CD14-positive monocyte (primary cell): Measurements from ENCODE around the gene RAVER1. TPM values are rescaled to one million over a fixed set of nuclear protein-coding genes. Genes with fewer than 3 reads are reported as not detected.
A peak's percentile ranks its signal among the peaks of the same experiment; 100 is the strongest.

Experiments used
- DNase-seq, 3 donors: peaks; one replicate each; pipeline ENCODE4 v3.0.0-alpha.2; 2011 to 2022
- H2AFZ ChIP-seq: 2 replicates; pipeline ENCODE4 v1.6.0; 2012; ENCODE audit warnings: mild to moderate bottlenecking, low read depth, low read length, inconsistent platforms; ENCODE audit not compliant: insufficient read depth, poor library complexity, severe bottlenecking
- H3K27ac ChIP-seq, 2 donors: 1 replicate in 1 of 2; 2 replicates in 1 of 2; pipeline ENCODE4 v1.5.1; 2012 to 2013; ENCODE audit warnings: low read length in 2 of 2, control low read depth in 1 of 2, inconsistent platforms in 1 of 2, low read depth in 1 of 2, mild to moderate bottlenecking in 1 of 2
- H3K27me3 ChIP-seq, 2 donors: one replicate each; pipeline versions ENCODE4 v1.6.0 to v1.6.1; 2011 to 2013; ENCODE audit warnings: low read length in 2 of 2; ENCODE audit not compliant: control insufficient read depth in 2 of 2, insufficient read depth in 2 of 2
- H3K36me3 ChIP-seq, 2 donors: replicated peaks in 1 of 2; 1 replicate in 1 of 2; 2 replicates in 1 of 2; pipeline versions ENCODE4 v1.5.1 to v1.6.1; 2012 to 2013; ENCODE audit warnings: low read length in 2 of 2, control low read depth in 1 of 2, inconsistent platforms in 1 of 2, mild to moderate bottlenecking in 1 of 2; ENCODE audit not compliant: insufficient read depth in 2 of 2, control insufficient read depth in 1 of 2
- H3K4me1 ChIP-seq, 2 donors: 1 replicate in 1 of 2; 2 replicates in 1 of 2; pipeline versions ENCODE4 v1.5.1 to v1.6.1; 2012 to 2013; ENCODE audit warnings: low read length in 2 of 2, control low read depth in 1 of 2, inconsistent platforms in 1 of 2, mild to moderate bottlenecking in 1 of 2, moderate library complexity in 1 of 2; ENCODE audit not compliant: insufficient read depth in 2 of 2, control insufficient read depth in 1 of 2
- H3K4me2 ChIP-seq: replicated peaks from 2 replicates; pipeline ENCODE3; 2012; ENCODE audit warnings: low read length, moderate library complexity, mild to moderate bottlenecking; ENCODE audit not compliant: poor library complexity, severe bottlenecking; ENCODE audit errors: extremely low read depth
- H3K4me3 ChIP-seq, 3 experiments: fragments of 200-600 bp in 1 of 3; sonication (generic) in 1 of 3; replicated peaks in 1 of 3; 1 replicate in 2 of 3; 2 replicates in 1 of 3; pipeline ENCODE4 v1.5.1; 2011 to 2013; ENCODE audit warnings: low read length in 3 of 3, mild to moderate bottlenecking in 3 of 3, control low read depth in 2 of 3, low read depth in 2 of 3, inconsistent platforms in 1 of 3, moderate library complexity in 1 of 3
- H3K79me2 ChIP-seq: 2 replicates; pipeline ENCODE4 v1.6.0; 2012; ENCODE audit warnings: mild to moderate bottlenecking, control low read depth, inconsistent platforms, low read length, moderate library complexity; ENCODE audit not compliant: insufficient read depth
- H3K9ac ChIP-seq: 2 replicates; pipeline ENCODE4 v1.6.0; 2017; ENCODE audit warnings: low read length, mild to moderate bottlenecking; ENCODE audit not compliant: insufficient read depth, poor library complexity, severe bottlenecking
- H3K9me3 ChIP-seq, 2 donors: replicated peaks in 1 of 2; 1 replicate in 1 of 2; 2 replicates in 1 of 2; pipeline versions ENCODE4 v1.5.1 to v1.6.1; 2012 to 2013; ENCODE audit warnings: low read length in 2 of 2, control low read depth in 1 of 2; ENCODE audit not compliant: control insufficient read depth in 1 of 2, insufficient read depth in 1 of 2
- H4K20me1 ChIP-seq: 2 replicates; pipeline ENCODE4 v1.6.0; 2012; ENCODE audit warnings: mild to moderate bottlenecking, low read length, control low read depth, moderate library complexity; ENCODE audit not compliant: insufficient read depth
- H3K27ac Mint-ChIP-seq, 7 donors: one replicate each; pipeline ENCODE4 v1.8.0; 2020; ENCODE audit warnings: mild to moderate bottlenecking in 7 of 7, mixed read lengths in 7 of 7, moderate library complexity in 6 of 7, inconsistent platforms in 2 of 7
- H3K27me3 Mint-ChIP-seq, 3 donors: one replicate each; pipeline ENCODE4 v1.8.0; 2021 to 2022; ENCODE audit warnings: low read depth in 3 of 3, mild to moderate bottlenecking in 3 of 3, mixed read lengths in 3 of 3, moderate library complexity in 3 of 3, inconsistent platforms in 1 of 3
- H3K36me3 Mint-ChIP-seq, 2 donors: one replicate each; pipeline ENCODE4 v1.8.0; 2020; ENCODE audit warnings: mixed read lengths in 2 of 2, inconsistent platforms in 1 of 2, mild to moderate bottlenecking in 1 of 2
- H3K4me1 Mint-ChIP-seq: one replicate; pipeline ENCODE4 v1.8.0; 2020; ENCODE audit warnings: mild to moderate bottlenecking, mixed read lengths
- H3K4me3 Mint-ChIP-seq, 2 donors: one replicate each; pipeline ENCODE4 v1.8.0; 2020; ENCODE audit warnings: mild to moderate bottlenecking in 2 of 2, mixed read lengths in 2 of 2, moderate library complexity in 1 of 2
- H3K9me3 Mint-ChIP-seq, 7 donors: one replicate each; pipeline ENCODE4 v1.8.0; 2020 to 2022; ENCODE audit warnings: mixed read lengths in 7 of 7, mild to moderate bottlenecking in 6 of 7, moderate library complexity in 6 of 7, inconsistent platforms in 2 of 7
- CTCF ChIP-seq: fragments of 200-600 bp; IDR thresholded peaks from one replicate; pipeline ENCODE4 v1.8.0; 2022; ENCODE audit warnings: antibody characterized with exemption, mild to moderate bottlenecking
- WGBS: methylation state at CpG from one replicate; pipeline ENCODE4 v1.1.5; 2013; ENCODE audit warnings: missing lambda C conversion rate; ENCODE audit not compliant: insufficient coverage; 5-methylcytosine and 5-hydroxymethylcytosine counted together
- intact Hi-C, 2 donors: fragments of 100-400 bp; cut with micrococcal nuclease; formaldehyde crosslinking; loops; one replicate each; pipeline versions ENCODE4 v1.15.0 to v1.15.1; 2023
- polyA plus RNA-seq, 3 donors: library from polyadenylated mRNA; depleted of rRNA in 1 of 3; unstranded in 2 of 3; stranded (reverse) in 1 of 3; fragments of 300-500 nt in 2 of 3; fragments of >200 nt in 1 of 3; fragmentation: Illumina TruSeq in 2 of 3; gene quantifications; 1 replicate in 2 of 3; 2 replicates in 1 of 3; pipeline ENCODE4 v1.2.3, GENCODE V29; 2012 to 2021

RAVER1 gene
- polyA plus RNA-seq, 3 donors, result 6.0 to 20.7 (median 9.0) TPM

DNA sequence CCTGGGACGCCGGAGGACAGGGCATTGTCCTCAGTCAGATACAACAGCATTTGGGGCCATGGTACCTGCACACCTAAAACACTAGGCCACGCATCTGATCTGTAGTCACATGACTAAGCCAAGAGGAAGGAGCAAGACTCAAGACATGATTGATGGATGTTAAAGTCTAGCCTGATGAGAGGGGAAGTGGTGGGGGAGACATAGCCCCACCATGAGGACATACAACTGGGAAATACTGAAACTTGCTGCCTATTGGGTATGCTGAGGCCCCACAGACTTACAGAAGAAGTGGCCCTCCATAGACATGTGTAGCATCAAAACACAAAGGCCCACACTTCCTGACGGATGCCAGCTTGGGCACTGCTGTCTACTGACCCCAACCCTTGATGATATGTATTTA, 47.9 kb downstream of the RAVER1 start:
- WGBS, result 0% methylated on average over 1 of the region's 4 CpGs
- Histone ChIP-seq H3K4me2 (no peak overlapping the region), H3K4me1 (peaks cover 52 to 58% of the 10 kb centered on the region in 2 donors), H4K20me1 (peaks cover 67% of the 10 kb centered on the region), H3K27me3 (peaks cover 9 to 30% of the 10 kb centered on the region in 2 donors), H3K36me3 (peaks cover 43 to 54% of the 10 kb centered on the region in 2 donors), H2AFZ (no peak overlapping the region), H3K4me3 (no peak overlapping the region), H3K27ac (no peak overlapping the region), H3K9me3 (no peaks in the 10 kb centered on the region), H3K79me2 (no peaks in the 10 kb centered on the region), H3K9ac (no peak overlapping the region)
- TF ChIP-seq CTCF, result no peak
- H3K9me3 Mint-ChIP-seq, result peaks cover 0 to 23% (median 10%) of the 10 kb centered on the region in 7 donors
- no peak overlapping the region for H3K4me3 Mint-ChIP-seq
- H3K27ac Mint-ChIP-seq, result peak overlapping the region in 3 of 7 donors; percentile 37 to 64 (median 40)
- H3K27me3 Mint-ChIP-seq, result peaks cover 26 to 36% (median 32%) of the 10 kb centered on the region in 3 donors
- DNase-seq, result peak in 1 of 3 donors; percentile 27
- H3K4me1 Mint-ChIP-seq, result peaks cover 52% of the 10 kb centered on the region
- intact Hi-C loops, result no loop called here
- peaks cover 59 to 66% of the 10 kb centered on the region in 2 donors for H3K36me3 Mint-ChIP-seq

DNA sequence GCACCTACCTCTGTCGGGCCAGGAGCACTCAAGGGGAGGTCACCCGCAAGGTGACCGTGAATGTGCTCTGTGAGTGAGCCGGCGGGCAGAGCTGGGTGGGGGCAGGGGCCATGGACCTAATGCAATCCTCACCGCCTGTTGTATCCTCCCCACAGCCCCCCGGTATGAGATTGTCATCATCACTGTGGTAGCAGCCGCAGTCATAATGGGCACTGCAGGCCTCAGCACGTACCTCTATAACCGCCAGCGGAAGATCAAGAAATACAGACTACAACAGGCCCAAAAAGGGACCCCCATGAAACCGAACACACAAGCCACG, 48.4 kb downstream of the RAVER1 start:
- peaks cover 59 to 71% of the 10 kb centered on the region in 2 donors for H3K36me3 Mint-ChIP-seq
- WGBS, result 97% methylated on average over 13 of the region's 13 CpGs
- no peak overlapping the region for H3K27ac ChIP-seq
- H3K27ac Mint-ChIP-seq, result peak overlapping the region in 2 of 7 donors; percentile 37 to 40
- no peaks in the 10 kb centered on the region for H3K79me2 ChIP-seq
- H3K9ac ChIP-seq, result no peak overlapping the region
- no peak for TF ChIP-seq CTCF
- peaks cover 48 to 59% of the 10 kb centered on the region in 2 donors for H3K36me3 ChIP-seq
- H3K4me1 Mint-ChIP-seq, result peaks cover 49% of the 10 kb centered on the region
- no peaks in the 10 kb centered on the region for H3K9me3 ChIP-seq
- no peak overlapping the region for H3K4me3 Mint-ChIP-seq
- peaks cover 21 to 31% (median 27%) of the 10 kb centered on the region in 3 donors for H3K27me3 Mint-ChIP-seq
- peaks cover 4 to 25% of the 10 kb centered on the region in 2 donors for H3K27me3 ChIP-seq
- no peak for DNase-seq
- intact Hi-C loops, result no loop called here
- peaks cover 0 to 19% (median 5%) of the 10 kb centered on the region in 7 donors for H3K9me3 Mint-ChIP-seq
- H4K20me1 ChIP-seq, result peaks cover 67% of the 10 kb centered on the region
- H2AFZ ChIP-seq, result no peak overlapping the region
- no peak overlapping the region for H3K4me2 ChIP-seq
- peaks cover 48 to 54% of the 10 kb centered on the region in 2 donors for H3K4me1 ChIP-seq
- H3K4me3 ChIP-seq, result no peak overlapping the region
